Keratinocyte (primary cell): ENCODE data around the gene ZNF780B.

Source experiments
- EZH2 ChIP-seq: IDR thresholded peaks from one replicate; pipeline ENCODE4 v1.6.1; 2012; ENCODE audit warnings: inconsistent platforms, mild to moderate bottlenecking, low read length, moderate library complexity
- TF ChIP-seq, protein P1 (sequence below), 3 experiments: IDR thresholded peaks in 1 of 3; conservative IDR thresholded peaks in 1 of 3; optimal IDR thresholded peaks in 1 of 3; 2 replicates in 2 of 3; 3 replicates in 1 of 3; pipeline versions ENCODE3 to v1.5.1; 2011; ENCODE audit warnings: low read length in 3 of 3, mild to moderate bottlenecking in 3 of 3, moderate library complexity in 2 of 3, control low read depth in 1 of 3, inconsistent platforms in 1 of 3; ENCODE audit not compliant: insufficient read depth in 2 of 3; ENCODE audit errors: extremely low read depth in 1 of 3

- no peak for TF ChIP-seq EZH2
- TF ChIP-seq, protein P1, sequence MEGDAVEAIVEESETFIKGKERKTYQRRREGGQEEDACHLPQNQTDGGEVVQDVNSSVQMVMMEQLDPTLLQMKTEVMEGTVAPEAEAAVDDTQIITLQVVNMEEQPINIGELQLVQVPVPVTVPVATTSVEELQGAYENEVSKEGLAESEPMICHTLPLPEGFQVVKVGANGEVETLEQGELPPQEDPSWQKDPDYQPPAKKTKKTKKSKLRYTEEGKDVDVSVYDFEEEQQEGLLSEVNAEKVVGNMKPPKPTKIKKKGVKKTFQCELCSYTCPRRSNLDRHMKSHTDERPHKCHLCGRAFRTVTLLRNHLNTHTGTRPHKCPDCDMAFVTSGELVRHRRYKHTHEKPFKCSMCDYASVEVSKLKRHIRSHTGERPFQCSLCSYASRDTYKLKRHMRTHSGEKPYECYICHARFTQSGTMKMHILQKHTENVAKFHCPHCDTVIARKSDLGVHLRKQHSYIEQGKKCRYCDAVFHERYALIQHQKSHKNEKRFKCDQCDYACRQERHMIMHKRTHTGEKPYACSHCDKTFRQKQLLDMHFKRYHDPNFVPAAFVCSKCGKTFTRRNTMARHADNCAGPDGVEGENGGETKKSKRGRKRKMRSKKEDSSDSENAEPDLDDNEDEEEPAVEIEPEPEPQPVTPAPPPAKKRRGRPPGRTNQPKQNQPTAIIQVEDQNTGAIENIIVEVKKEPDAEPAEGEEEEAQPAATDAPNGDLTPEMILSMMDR (optimal IDR thresholded peaks at IDR 0.05 in 1 of 3, IDR thresholded peaks at IDR 0.05 in 1 of 3, conservative IDR thresholded peaks at IDR 0.05 in 1 of 3; ENCODE audit: extremely low read depth in 1 of 3, insufficient read depth in 2 of 3, low read length in 3 of 3) = no peak
Observed at GRCh38 chr19:40101813-40102212, 45.8 kb upstream of the ZNF780B start.
